ENCODE results near the gene HES2.

GRCh38 chr1:6445062-6445763 is 25.5 kb upstream of the HES2 start:
- no peak for TF ChIP-seq POLR2A (IDR thresholded peaks at IDR 0.05)
- TF ChIP-seq CTCF (IDR thresholded peaks at IDR 0.05): peak in 1 of 3 experiments; percentile 16
- no peak for TF ChIP-seq POLR2AphosphoS5 (IDR thresholded peaks at IDR 0.05; ENCODE audit: insufficient read depth in 1 of 2, low read depth in 1 of 2)

All from vagina (tissue), 2 donors.